Kidney epithelial cell (primary cell): ENCODE results near the gene YIF1B. TPM values are rescaled to one million over a fixed set of nuclear protein-coding genes. Genes with fewer than 3 reads are reported as not detected.

Source experiments
- DNase-seq: peaks from one replicate; pipeline ENCODE4 v3.0.0-alpha.2; 2010; ENCODE audit warnings: low read depth
- H3K27me3 ChIP-seq: 2 replicates; pipeline ENCODE4 v1.6.0; 2011; ENCODE audit warnings: low read length; ENCODE audit not compliant: control insufficient read depth, insufficient read depth
- H3K36me3 ChIP-seq: 2 replicates; pipeline ENCODE4 v1.5.1; 2011; ENCODE audit warnings: low read length; ENCODE audit not compliant: control insufficient read depth, insufficient read depth
- H3K4me3 ChIP-seq: 2 replicates; pipeline ENCODE4 v1.5.1; 2011; ENCODE audit warnings: low read depth, mild to moderate bottlenecking, control low read depth, low read length
- CTCF ChIP-seq: IDR thresholded peaks from 2 replicates; pipeline ENCODE4 v1.5.1; 2011; ENCODE audit warnings: mild to moderate bottlenecking, moderate library complexity, low read length, control low read depth, inconsistent platforms; ENCODE audit not compliant: insufficient read depth, poor library complexity, severe bottlenecking
- total RNA-seq: library from RNA; depleted of rRNA; stranded (reverse); fragments of >200 nt; gene quantifications from 2 replicates; pipeline ENCODE4 v1.2.3, GENCODE V29; 2015

Gene YIF1B
- total RNA-seq, 1 donor from 2014 or later = 66.7 TPM

GRCh38 chr19:38266981-38267597 is 48.7 kb downstream of the YIF1B start:
- TF ChIP-seq CTCF = no peak
- Histone ChIP-seq H3K4me3 (peak overlapping the region; percentile 27), H3K36me3 (no peaks in the 10 kb centered on the region), H3K27me3 (no peaks in the 10 kb centered on the region)
- peak; percentile 65 for DNase-seq

- DNase-seq = no peak
- H3K36me3 ChIP-seq = no peaks in the 10 kb centered on the region
- peak overlapping the region; percentile 62 for H3K4me3 ChIP-seq
- no peak for TF ChIP-seq CTCF
- H3K27me3 ChIP-seq = no peaks in the 10 kb centered on the region
Measured at GRCh38 chr19:38265921-38266429, 49.8 kb downstream of the YIF1B start.

- Histone ChIP-seq H3K4me3 (peak overlapping the region; percentile 62), H3K27me3 (no peaks in the 10 kb centered on the region), H3K36me3 (no peaks in the 10 kb centered on the region)
- TF ChIP-seq CTCF = no peak
- DNase-seq = no peak
Measured at GRCh38 chr19:38265213-38265861, 50.4 kb downstream of the YIF1B start.

- Histone ChIP-seq H3K4me3 (peak within 1 kb of the TSS; percentile 62), H3K36me3 (no peaks in the 10 kb centered on the region), H3K27me3 (no peaks in the 10 kb centered on the region)
- no peak for TF ChIP-seq CTCF
- no peak for DNase-seq
Measured at GRCh38 chr19:38264486-38265212, 51.1 kb downstream of the YIF1B start, which contains the start of gene SPINT2. Gene SPINT2 (plus strand): TSS chr19:38264573. CDS start chr19:38264893, 320 bp downstream.

GRCh38 chr19:38263689-38264485 is 51.9 kb downstream of the YIF1B start:
- Histone ChIP-seq H3K27me3 (no peaks in the 10 kb centered on the region), H3K4me3 (peak overlapping the region; percentile 62), H3K36me3 (no peaks in the 10 kb centered on the region)
- DNase-seq = peak; percentile 81
- TF ChIP-seq CTCF = no peak
